PFSK-1 (cell line): ENCODE data around the gene ITPR3.

ENCODE experiments used
- POLR2AphosphoS5 ChIP-seq: IDR thresholded peaks from 2 replicates; pipeline ENCODE4 v1.6.1; 2012; ENCODE audit warnings: low read depth, mild to moderate bottlenecking, control low read depth, low read length, moderate library complexity
- SIN3A ChIP-seq: IDR thresholded peaks from 2 replicates; pipeline ENCODE4 v1.6.1; 2012; ENCODE audit warnings: mild to moderate bottlenecking, low read length, moderate library complexity, borderline replicate concordance; ENCODE audit not compliant: insufficient read depth
- TAF1 ChIP-seq: IDR thresholded peaks from 2 replicates; pipeline ENCODE4 v1.6.1; 2012; ENCODE audit warnings: low read length, control low read depth, borderline replicate concordance; ENCODE audit not compliant: insufficient read depth
- TF ChIP-seq, protein P1 (sequence below), 2 experiments: IDR thresholded peaks; 2 replicates each; pipeline versions ENCODE4 v1.6.1 to v1.8.0; 2011 to 2012; ENCODE audit warnings: low read depth in 2 of 2, low read length in 2 of 2, control low read depth in 1 of 2, inconsistent platforms in 1 of 2, mild to moderate bottlenecking in 1 of 2, moderate library complexity in 1 of 2; ENCODE audit not compliant: insufficient read depth in 1 of 2

DNA sequence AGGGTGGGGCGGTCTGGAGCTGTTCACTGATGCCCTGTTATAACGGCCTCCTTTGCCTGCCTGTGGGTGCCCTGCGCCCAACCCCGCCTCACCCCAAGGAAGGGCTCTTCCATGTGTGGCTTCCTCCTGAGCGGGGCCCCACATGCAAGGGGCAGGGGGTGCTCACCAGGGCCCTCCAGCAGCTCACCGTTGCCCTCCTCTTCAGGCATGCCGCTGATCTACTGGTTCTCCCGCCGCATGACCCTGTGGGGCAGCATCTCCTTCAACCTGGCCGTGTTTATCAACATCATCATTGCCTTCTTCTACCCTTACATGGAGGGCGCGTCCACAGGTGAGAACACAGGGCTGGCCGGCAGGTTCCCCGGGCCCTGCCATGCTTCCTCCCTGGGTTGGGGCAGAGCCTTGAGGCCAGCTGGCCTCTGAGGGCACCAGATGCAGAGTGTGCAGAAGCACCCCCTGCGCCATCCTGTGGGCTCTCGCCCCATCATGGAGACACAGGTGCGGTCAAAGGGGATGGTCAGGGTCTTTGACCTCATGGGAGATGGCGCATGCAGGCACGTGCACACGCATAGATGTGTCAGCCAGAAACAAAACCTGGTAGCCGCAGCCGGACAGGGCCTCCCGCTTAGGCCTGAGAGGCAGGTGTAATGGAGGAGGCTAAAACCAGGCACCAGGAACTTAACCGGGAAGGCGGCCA is 67.5 kb downstream of the ITPR3 start:
- TF ChIP-seq, protein P1, sequence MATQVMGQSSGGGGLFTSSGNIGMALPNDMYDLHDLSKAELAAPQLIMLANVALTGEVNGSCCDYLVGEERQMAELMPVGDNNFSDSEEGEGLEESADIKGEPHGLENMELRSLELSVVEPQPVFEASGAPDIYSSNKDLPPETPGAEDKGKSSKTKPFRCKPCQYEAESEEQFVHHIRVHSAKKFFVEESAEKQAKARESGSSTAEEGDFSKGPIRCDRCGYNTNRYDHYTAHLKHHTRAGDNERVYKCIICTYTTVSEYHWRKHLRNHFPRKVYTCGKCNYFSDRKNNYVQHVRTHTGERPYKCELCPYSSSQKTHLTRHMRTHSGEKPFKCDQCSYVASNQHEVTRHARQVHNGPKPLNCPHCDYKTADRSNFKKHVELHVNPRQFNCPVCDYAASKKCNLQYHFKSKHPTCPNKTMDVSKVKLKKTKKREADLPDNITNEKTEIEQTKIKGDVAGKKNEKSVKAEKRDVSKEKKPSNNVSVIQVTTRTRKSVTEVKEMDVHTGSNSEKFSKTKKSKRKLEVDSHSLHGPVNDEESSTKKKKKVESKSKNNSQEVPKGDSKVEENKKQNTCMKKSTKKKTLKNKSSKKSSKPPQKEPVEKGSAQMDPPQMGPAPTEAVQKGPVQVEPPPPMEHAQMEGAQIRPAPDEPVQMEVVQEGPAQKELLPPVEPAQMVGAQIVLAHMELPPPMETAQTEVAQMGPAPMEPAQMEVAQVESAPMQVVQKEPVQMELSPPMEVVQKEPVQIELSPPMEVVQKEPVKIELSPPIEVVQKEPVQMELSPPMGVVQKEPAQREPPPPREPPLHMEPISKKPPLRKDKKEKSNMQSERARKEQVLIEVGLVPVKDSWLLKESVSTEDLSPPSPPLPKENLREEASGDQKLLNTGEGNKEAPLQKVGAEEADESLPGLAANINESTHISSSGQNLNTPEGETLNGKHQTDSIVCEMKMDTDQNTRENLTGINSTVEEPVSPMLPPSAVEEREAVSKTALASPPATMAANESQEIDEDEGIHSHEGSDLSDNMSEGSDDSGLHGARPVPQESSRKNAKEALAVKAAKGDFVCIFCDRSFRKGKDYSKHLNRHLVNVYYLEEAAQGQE (IDR thresholded peaks at IDR 0.05; ENCODE audit: insufficient read depth in 1 of 2, low read depth in 2 of 2, low read length in 2 of 2): no peak
- no peak for TF ChIP-seq TAF1
- TF ChIP-seq SIN3A: no peak
- TF ChIP-seq POLR2AphosphoS5: no peak
